GM21447 (cell line): ENCODE measurements around the gene NDUFB1.

Source experiments
- ATAC-seq: cut with Tn5 transposase; IDR thresholded peaks from one replicate; pipeline ENCODE4 v1.9.1; 2021; ENCODE audit not compliant: unreplicated experiment

Gene NDUFB1

GRCh38 chr14:92121670-92122350, at the start of gene NDUFB1, which contains the start of gene CPSF2:
TSS of gene NDUFB1 (minus strand) at chr14:92121706. CDS start at chr14:92117637, 4,069 bp downstream.
TSS of gene CPSF2 (plus strand) at chr14:92121969. CDS start at chr14:92130985, 9,016 bp downstream.
- ATAC-seq: peak; percentile 93

- no peak for ATAC-seq
These were observed 43.5 kb upstream of the NDUFB1 start for GRCh38 chr14:92164958-92165357.

- no peak for ATAC-seq
These were observed 40.0 kb upstream of the NDUFB1 start for GRCh38 chr14:92161521-92161920.

- no peak for ATAC-seq
These were observed 39.1 kb upstream of the NDUFB1 start for GRCh38 chr14:92160619-92161018.

GRCh38 chr14:92154283-92154942, 32.9 kb upstream of the NDUFB1 start:
- no peak for ATAC-seq

GRCh38 chr14:92153581-92153980, 32.1 kb upstream of the NDUFB1 start:
- ATAC-seq: no peak

GRCh38 chr14:92144708-92145107, 23.2 kb upstream of the NDUFB1 start:
- no peak for ATAC-seq

GRCh38 chr14:92143962-92144361, 22.5 kb upstream of the NDUFB1 start:
- ATAC-seq: no peak

GRCh38 chr14:92143309-92143708, 21.8 kb upstream of the NDUFB1 start:
- no peak for ATAC-seq

GRCh38 chr14:92135269-92135668, 13.8 kb upstream of the NDUFB1 start:
- ATAC-seq: no peak

- no peak for ATAC-seq
These were observed 12.9 kb upstream of the NDUFB1 start for GRCh38 chr14:92134456-92134855.

- ATAC-seq: no peak
These were observed 1.3 kb upstream of the NDUFB1 start for GRCh38 chr14:92122761-92123160.

GRCh38 chr14:92122351-92122677, 808 bp upstream of the NDUFB1 start:
- ATAC-seq: no peak

GRCh38 chr14:92121207-92121669, 268 bp downstream of the NDUFB1 start:
- ATAC-seq: peak; percentile 28

- ATAC-seq: no peak
These were observed 12.0 kb downstream of the NDUFB1 start for GRCh38 chr14:92109490-92109889.

GRCh38 chr14:92108345-92109254, 12.9 kb downstream of the NDUFB1 start:
- ATAC-seq: no peak

GRCh38 chr14:92106143-92106926, 15.2 kb downstream of the NDUFB1 start, which contains the start of gene ATXN3:
TSS of gene ATXN3 (minus strand) at chr14:92106582. CDS start at chr14:92106552, 30 bp downstream.
- peak; percentile 89 for ATAC-seq

- peak; percentile 20 for ATAC-seq
These were observed 15.7 kb downstream of the NDUFB1 start for GRCh38 chr14:92105893-92106142.

GRCh38 chr14:92105073-92105892, 16.2 kb downstream of the NDUFB1 start:
- ATAC-seq: no peak

GRCh38 chr14:92103363-92103989, 18.0 kb downstream of the NDUFB1 start:
- no peak for ATAC-seq
